Calu3 (cell line): ENCODE results near the gene STK4. TPM values are rescaled to one million over a fixed set of nuclear protein-coding genes. Genes with fewer than 3 reads are reported as not detected.

ENCODE experiments used
- BruUV-seq: library from RNA; stranded (reverse); fragments of 400-500 nt; replicated peaks from 2 replicates; lab custom pipeline; 2021; lab: Mats Ljungman, UMichigan
- CTCF ChIA-PET: fragments of 300-600 bp; sonication (Branson Sonifier 250); formaldehyde crosslinking; loops from one replicate; lab custom pipeline; 2022; ENCODE audit warnings: antibody characterized with exemption; lab: Charles Lee
- DNase-seq: peaks from one replicate; pipeline ENCODE4 v3.0.0; 2022
- H3K27ac Mint-ChIP-seq: one replicate; pipeline ENCODE4 v1.8.0; 2022; ENCODE audit warnings: mixed read lengths; ENCODE audit not compliant: unreplicated experiment
- H3K27me3 Mint-ChIP-seq: one replicate; pipeline ENCODE4 v1.8.0; 2022; ENCODE audit warnings: mixed read lengths; ENCODE audit not compliant: unreplicated experiment
- H3K36me3 Mint-ChIP-seq: one replicate; pipeline ENCODE4 v1.8.0; 2022; ENCODE audit warnings: mild to moderate bottlenecking, moderate library complexity, mixed read lengths; ENCODE audit not compliant: insufficient read depth, unreplicated experiment
- H3K4me1 Mint-ChIP-seq: one replicate; pipeline ENCODE4 v1.8.0; 2022; ENCODE audit warnings: mild to moderate bottlenecking, low read depth, mixed read lengths; ENCODE audit not compliant: unreplicated experiment
- H3K4me3 Mint-ChIP-seq: one replicate; pipeline ENCODE4 v1.8.0; 2022; ENCODE audit warnings: mild to moderate bottlenecking, low read depth, moderate library complexity, mixed read lengths; ENCODE audit not compliant: unreplicated experiment
- H3K9me3 Mint-ChIP-seq: one replicate; pipeline ENCODE4 v1.8.0; 2022; ENCODE audit warnings: low read depth, mixed read lengths; ENCODE audit not compliant: unreplicated experiment
- CTCF ChIP-seq: fragments of 200-600 bp; IDR thresholded peaks from one replicate; pipeline ENCODE4 v1.8.0; 2022; ENCODE audit warnings: antibody characterized with exemption; ENCODE audit not compliant: unreplicated experiment
- intact Hi-C: fragments of 100-400 bp; cut with micrococcal nuclease; formaldehyde crosslinking; loops from one replicate; pipeline ENCODE4 v1.10.0; 2022; ENCODE audit not compliant: unreplicated experiment
- total RNA-seq: library from RNA; stranded (reverse); gene quantifications from 2 replicates; pipeline ENCODE4 v1.2.3, GENCODE V29; 2022

Gene STK4
- total RNA-seq, 1 experiment from 2014 or later, result 53.1 TPM

- no peak for TF ChIP-seq CTCF
- DNase-seq, result no peak
- Mint-ChIP-seq H3K27ac (no peak overlapping the region), H3K4me3 (no peak overlapping the region), H3K4me1 (no peaks in the 10 kb centered on the region), H3K9me3 (no peaks in the 10 kb centered on the region), H3K36me3 (no peaks in the 10 kb centered on the region), H3K27me3 (no peaks in the 10 kb centered on the region)
- no TSS peak for BruUV-seq
- CTCF ChIA-PET, result interaction anchor here (0.6 kb wide), 1 partner anchor 21 kb away, joined by 4 read pairs; no protein-coding TSS in a partner anchor
- intact Hi-C loops, result no loop called here
Observed at GRCh38 chr20:45090481-45090880, 124.2 kb downstream of the STK4 start.

GRCh38 chr20:45091366-45091765 lies 125.1 kb downstream of the STK4 start:
- DNase-seq, result no peak
- BruUV-seq, result no TSS peak
- no peak for TF ChIP-seq CTCF
- Mint-ChIP-seq H3K9me3 (no peaks in the 10 kb centered on the region), H3K4me1 (no peaks in the 10 kb centered on the region), H3K36me3 (no peaks in the 10 kb centered on the region), H3K27me3 (no peaks in the 10 kb centered on the region), H3K27ac (no peak overlapping the region), H3K4me3 (no peak overlapping the region)
- intact Hi-C loops, result no loop called here
- CTCF ChIA-PET, result no interaction called here

GRCh38 chr20:45092898-45093297 lies 126.6 kb downstream of the STK4 start:
- CTCF ChIA-PET, result no interaction called here
- no peaks in the 10 kb centered on the region for H3K9me3 Mint-ChIP-seq
- no peak overlapping the region for H3K27ac Mint-ChIP-seq
- TF ChIP-seq CTCF, result no peak
- H3K36me3 Mint-ChIP-seq, result peaks cover 6% of the 10 kb centered on the region
- H3K27me3 Mint-ChIP-seq, result no peaks in the 10 kb centered on the region
- intact Hi-C loops, result no loop called here
- no TSS peak for BruUV-seq
- DNase-seq, result no peak
- no peak overlapping the region for H3K4me3 Mint-ChIP-seq
- no peaks in the 10 kb centered on the region for H3K4me1 Mint-ChIP-seq

GRCh38 chr20:45094201-45094600 lies 127.9 kb downstream of the STK4 start:
- intact Hi-C loops, result no loop called here
- no peaks in the 10 kb centered on the region for H3K27me3 Mint-ChIP-seq
- BruUV-seq, result no TSS peak
- peaks cover 6% of the 10 kb centered on the region for H3K36me3 Mint-ChIP-seq
- no peak overlapping the region for H3K4me3 Mint-ChIP-seq
- no peak for TF ChIP-seq CTCF
- H3K9me3 Mint-ChIP-seq, result no peaks in the 10 kb centered on the region
- DNase-seq, result no peak
- CTCF ChIA-PET, result interaction anchor here (2.9 to 4.0 kb wide), 2 partner anchors 11 to 50 kb away, joined by 25 to 70 read pairs; no protein-coding TSS in a partner anchor
- no peaks in the 10 kb centered on the region for H3K4me1 Mint-ChIP-seq
- no peak overlapping the region for H3K27ac Mint-ChIP-seq
